Kidney (tissue), 14 donors: ENCODE results near the gene SNUPN. TPM values are rescaled to one million over a fixed set of nuclear protein-coding genes. Genes with fewer than 3 reads are reported as not detected.

Experiments
- DNase-seq, 5 donors: peaks; one replicate each; pipeline ENCODE4 v3.0.0-alpha.2; 2013 to 2020
- FAIRE-seq: peaks from 2 replicates; lab custom pipeline; 2012; peaks lifted over from hg19 to GRCh38; lab: Jason Lieb, UNC
- H3K27ac ChIP-seq, 2 donors: one replicate each; pipeline ENCODE4 v1.7.0; 2013; ENCODE audit warnings: low read depth in 2 of 2, low read length in 2 of 2, inconsistent platforms in 1 of 2
- H3K27me3 ChIP-seq: one replicate; pipeline ENCODE4 v1.7.1; 2013; ENCODE audit warnings: low read length, inconsistent platforms; ENCODE audit not compliant: control insufficient read depth, insufficient read depth
- H3K36me3 ChIP-seq, 3 donors: one replicate each; pipeline versions ENCODE4 v1.7.0 to v1.7.1; 2013; ENCODE audit warnings: low read length in 3 of 3, control low read depth in 1 of 3, inconsistent platforms in 1 of 3; ENCODE audit not compliant: insufficient read depth in 3 of 3, control insufficient read depth in 2 of 3
- H3K4me1 ChIP-seq, 3 donors: one replicate each; pipeline versions ENCODE4 v1.7.0 to v1.7.1; 2013; ENCODE audit warnings: low read length in 3 of 3, inconsistent platforms in 1 of 3, low read depth in 1 of 3; ENCODE audit not compliant: control insufficient read depth in 2 of 3, insufficient read depth in 2 of 3
- H3K4me3 ChIP-seq, 3 donors: one replicate each; pipeline versions ENCODE4 v1.7.0 to v1.8.1; 2013; ENCODE audit warnings: low read length in 3 of 3, control low read depth in 1 of 3, inconsistent platforms in 1 of 3
- H3K9ac ChIP-seq, 3 donors: one replicate each; pipeline versions ENCODE4 v1.7.0 to v1.7.1; 2013; ENCODE audit warnings: low read length in 3 of 3, control low read depth in 1 of 3, inconsistent platforms in 1 of 3
- H3K9me3 ChIP-seq, 3 donors: one replicate each; pipeline versions ENCODE4 v1.7.0 to v1.7.1; 2013; ENCODE audit warnings: low read length in 3 of 3, control low read depth in 1 of 3, inconsistent platforms in 1 of 3; ENCODE audit not compliant: control insufficient read depth in 2 of 3, insufficient read depth in 1 of 3
- CTCF ChIP-seq: IDR thresholded peaks from 3 replicates; pipeline ENCODE4 v1.5.1; 2012; ENCODE audit warnings: mild to moderate bottlenecking, moderate library complexity, borderline replicate concordance; ENCODE audit not compliant: insufficient read depth; ENCODE audit errors: extremely low read depth
- intact Hi-C: fragments of 100-400 bp; cut with DNase I; formaldehyde crosslinking; loops from one replicate; pipeline ENCODE4 v1.11.1; 2022
- polyA plus RNA-seq: library from polyadenylated mRNA; stranded (reverse); fragments of 350-450 nt; fragmentation: Illumina TruSeq; extraction: RNeasy Lipid Tissue Mini Kit (QIAGEN cat#74804); gene quantifications from one replicate; pipeline ENCODE4 v1.2.3, GENCODE V29; 2014; ENCODE audit warnings: low read depth, low replicate concordance; ENCODE audit not compliant: insufficient read depth
- total RNA-seq: library from RNA; stranded (reverse); fragmentation: NEBNext Ultra II Directional; extraction: Animal tissue kit (Norgen Biotek cat#: 25700); gene quantifications from one replicate; pipeline ENCODE4 v1.2.1, GENCODE V29; 2021
- donor health status: control.
- donor health status: control.
- donor health status: control.
- donor health status: control.
- donor health status: control.
- donor health status: DM: yes; HTN: yes; CAD: no.
- donor health status: Normal renal cell carcinoma (clear cell type).

Gene SNUPN
- total and polyA plus RNA-seq, 2 donors from 2014 or later, result 24.1 to 37.4 TPM

- Histone ChIP-seq H3K9ac (no peak overlapping the region), H3K27ac (no peak overlapping the region), H3K36me3 (no peaks in the 10 kb centered on the region), H3K27me3 (no peaks in the 10 kb centered on the region), H3K4me1 (peaks cover 0 to 16% (median 3%) of the 10 kb centered on the region in 3 donors), H3K4me3 (no peak overlapping the region), H3K9me3 (no peaks in the 10 kb centered on the region)
- intact Hi-C loops, result no loop called here
- FAIRE-seq, result no peak
- no peak for DNase-seq
- TF ChIP-seq CTCF, result no peak
Measured at GRCh38 chr15:75669191-75669878, 43.8 kb upstream of the SNUPN start.

GRCh38 chr15:75666823-75667501 is 41.4 kb upstream of the SNUPN start:
- H3K27me3 ChIP-seq, result no peaks in the 10 kb centered on the region
- peaks cover 0 to 3% (median 0%) of the 10 kb centered on the region in 3 donors for H3K4me1 ChIP-seq
- no peak overlapping the region for H3K27ac ChIP-seq
- DNase-seq, result peak in 1 of 5 donors; percentile 74
- no peak overlapping the region for H3K4me3 ChIP-seq
- intact Hi-C loops, result no loop called here
- no peak for TF ChIP-seq CTCF
- H3K9ac ChIP-seq, result no peak overlapping the region
- H3K36me3 ChIP-seq, result no peaks in the 10 kb centered on the region
- FAIRE-seq, result no peak
- no peaks in the 10 kb centered on the region for H3K9me3 ChIP-seq

- FAIRE-seq, result no peak
Measured at GRCh38 chr15:75663931-75664421, 38.5 kb upstream of the SNUPN start.

More at GRCh38 chr15:75663931-75664421, 38.5 kb upstream of the SNUPN start:
- H3K27me3 ChIP-seq, result no peaks in the 10 kb centered on the region
- no peak overlapping the region for H3K4me3 ChIP-seq
- H3K36me3 ChIP-seq, result peaks cover 0 to 3% (median 0%) of the 10 kb centered on the region in 3 donors
- no peak overlapping the region for H3K27ac ChIP-seq
- peaks cover 0 to 10% (median 0%) of the 10 kb centered on the region in 3 donors for H3K4me1 ChIP-seq
- H3K9me3 ChIP-seq, result no peaks in the 10 kb centered on the region
- intact Hi-C loops, result no loop called here
- no peak for TF ChIP-seq CTCF
- DNase-seq, result no peak
- H3K9ac ChIP-seq, result no peak overlapping the region
